Measurements from ENCODE around the gene IL1RAPL2. TPM values are rescaled to one million over a fixed set of nuclear protein-coding genes. Genes with fewer than 3 reads are reported as not detected.

IL1RAPL2 gene
- total and polyA plus RNA-seq, 2 donors = 0.24 to 3.3 TPM

GRCh38 chrX:105269386-105269785, 703.4 kb downstream of the IL1RAPL2 start:
- no peaks in the 10 kb centered on the region for H3K4me1 ChIP-seq (ENCODE audit: insufficient read depth)
- H3K36me3 ChIP-seq (ENCODE audit: insufficient read depth) = no peaks in the 10 kb centered on the region
- H3K27ac ChIP-seq (ENCODE audit: low read depth) = no peak overlapping the region
- DNase-seq (ENCODE audit: extremely low spot score) = no peak
- 95% methylated on average over 2 of the region's 2 CpGs for WGBS
- H3K4me3 ChIP-seq (ENCODE audit: low read depth, low read length) = no peak overlapping the region

- Histone ChIP-seq H3K36me3 (ENCODE audit: insufficient read depth) (no peaks in the 10 kb centered on the region), H3K27ac (ENCODE audit: low read depth) (no peak overlapping the region), H3K4me1 (ENCODE audit: insufficient read depth) (no peaks in the 10 kb centered on the region), H3K4me3 (ENCODE audit: low read depth, low read length) (no peak overlapping the region)
- WGBS = 73% methylated on average over 1 of the region's 1 CpG
- DNase-seq (ENCODE audit: extremely low spot score) = no peak
These were observed 707.3 kb downstream of the IL1RAPL2 start for GRCh38 chrX:105273326-105273725.

DNA sequence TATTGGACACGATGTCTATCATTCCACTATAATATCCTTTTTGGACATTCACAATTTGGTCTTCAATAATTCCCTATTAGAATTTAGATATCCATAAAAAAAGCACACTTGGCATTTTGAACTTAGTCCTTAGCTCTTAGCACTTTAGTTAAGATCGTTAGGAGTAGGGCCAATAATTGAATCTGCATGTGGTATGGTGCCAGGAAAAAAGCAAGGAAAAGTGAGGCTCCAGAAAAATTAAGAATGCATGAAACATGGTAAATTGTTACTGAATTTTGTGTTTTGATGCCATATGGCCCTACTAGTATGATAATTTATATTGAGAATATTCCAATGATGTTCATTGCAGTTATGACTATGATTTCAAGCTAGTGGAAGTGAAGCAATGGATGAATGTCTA, 708.1 kb downstream of the IL1RAPL2 start:
- Histone ChIP-seq H3K4me1 (ENCODE audit: insufficient read depth) (no peaks in the 10 kb centered on the region), H3K36me3 (ENCODE audit: insufficient read depth) (no peaks in the 10 kb centered on the region), H3K27ac (ENCODE audit: low read depth) (no peak overlapping the region), H3K4me3 (ENCODE audit: low read depth, low read length) (no peak overlapping the region)
- no peak for DNase-seq (ENCODE audit: extremely low spot score)
- 91% methylated on average over 2 of the region's 2 CpGs for WGBS

GRCh38 chrX:105277132-105277531, 711.1 kb downstream of the IL1RAPL2 start:
- WGBS = 91% methylated on average over 1 of the region's 1 CpG
- no peak for DNase-seq (ENCODE audit: extremely low spot score)
- Histone ChIP-seq H3K4me1 (ENCODE audit: insufficient read depth) (no peaks in the 10 kb centered on the region), H3K27ac (ENCODE audit: low read depth) (no peak overlapping the region), H3K4me3 (ENCODE audit: low read depth, low read length) (no peak overlapping the region), H3K36me3 (ENCODE audit: insufficient read depth) (no peaks in the 10 kb centered on the region)

GRCh38 chrX:105282077-105282476, 716.1 kb downstream of the IL1RAPL2 start:
- Histone ChIP-seq H3K27ac (ENCODE audit: low read depth) (no peak overlapping the region), H3K36me3 (ENCODE audit: insufficient read depth) (no peaks in the 10 kb centered on the region), H3K4me3 (ENCODE audit: low read depth, low read length) (no peak overlapping the region), H3K4me1 (ENCODE audit: insufficient read depth) (no peaks in the 10 kb centered on the region)
- DNase-seq (ENCODE audit: extremely low spot score) = no peak
- WGBS = 48% methylated on average over 1 of the region's 1 CpG

DNA sequence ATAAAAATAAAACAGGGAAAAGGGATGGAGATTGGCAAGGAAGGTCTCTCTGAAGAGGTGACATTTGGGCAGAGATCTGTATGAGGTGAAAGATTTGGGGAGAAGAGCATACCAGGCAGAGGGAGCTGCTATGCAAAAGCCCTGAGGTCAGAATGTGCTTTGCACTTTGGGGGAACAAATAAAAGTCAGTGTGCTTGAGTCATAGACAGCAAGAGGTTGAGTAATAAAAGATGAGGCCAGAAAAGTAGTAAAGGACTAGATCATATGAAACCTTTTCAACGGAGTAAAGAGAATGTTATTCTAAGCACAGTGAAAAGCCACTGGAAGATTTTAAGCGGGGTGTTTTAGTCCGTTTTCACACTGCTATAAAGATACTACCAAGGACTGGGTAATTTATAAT, 731.0 kb downstream of the IL1RAPL2 start:
- Histone ChIP-seq H3K4me1 (ENCODE audit: insufficient read depth) (no peaks in the 10 kb centered on the region), H3K27ac (ENCODE audit: low read depth) (no peak overlapping the region), H3K36me3 (ENCODE audit: insufficient read depth) (no peaks in the 10 kb centered on the region), H3K4me3 (ENCODE audit: low read depth, low read length) (no peak overlapping the region)
- WGBS = 68% methylated on average over 3 of the region's 3 CpGs
- no peak for DNase-seq (ENCODE audit: extremely low spot score)

DNA sequence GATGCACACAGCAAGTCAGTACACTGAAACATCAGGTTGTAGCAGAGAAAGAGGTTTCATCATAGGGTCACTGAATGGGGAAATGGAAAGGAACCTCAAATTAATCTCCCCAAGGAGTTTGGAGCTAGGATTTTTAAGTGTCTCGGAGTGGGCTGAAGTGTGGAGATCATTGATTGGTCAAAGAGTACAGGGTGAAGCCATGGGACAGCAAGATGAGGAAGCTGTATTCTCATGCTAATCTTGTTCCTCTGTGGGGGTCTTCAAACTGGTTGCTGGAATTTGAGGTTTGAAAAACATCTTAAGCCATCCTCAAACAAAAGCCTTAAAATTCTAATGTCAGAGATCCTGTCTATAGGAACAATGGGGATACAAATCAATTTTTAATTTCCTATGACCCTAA, 733.3 kb downstream of the IL1RAPL2 start:
- no peak for DNase-seq (ENCODE audit: extremely low spot score)
- 93% methylated on average over 1 of the region's 1 CpG for WGBS

DNA sequence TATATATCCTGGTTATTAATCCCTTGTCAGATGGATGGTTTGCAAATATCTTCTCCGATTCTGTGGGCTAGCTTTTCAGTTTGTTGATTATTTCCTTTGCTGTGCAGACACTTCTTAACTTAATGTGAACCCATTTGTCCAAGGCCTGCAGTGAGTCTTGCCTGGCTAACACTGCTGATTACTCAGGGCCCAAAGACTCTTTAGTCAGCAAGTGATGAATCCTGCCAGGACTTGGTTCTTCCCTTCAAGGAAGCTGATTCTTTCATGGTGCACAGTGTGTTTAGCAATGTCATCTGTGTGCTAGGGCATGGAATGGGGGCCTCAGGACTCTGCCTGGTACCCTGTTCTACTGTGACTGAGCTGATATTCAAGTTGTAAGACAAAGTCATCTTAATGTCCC, 736.2 kb downstream of the IL1RAPL2 start:
- no peak overlapping the region for H3K4me3 ChIP-seq (ENCODE audit: low read depth, low read length)
- 96% methylated on average over 1 of the region's 1 CpG for WGBS
- H3K4me1 ChIP-seq (ENCODE audit: insufficient read depth) = no peaks in the 10 kb centered on the region
- H3K36me3 ChIP-seq (ENCODE audit: insufficient read depth) = no peaks in the 10 kb centered on the region
- DNase-seq (ENCODE audit: extremely low spot score) = no peak
- H3K27ac ChIP-seq (ENCODE audit: low read depth) = no peak overlapping the region

More for the DNA sequence above, 733.3 kb downstream of the IL1RAPL2 start:
- no peak overlapping the region for H3K4me3 ChIP-seq (ENCODE audit: low read depth, low read length)
- no peak overlapping the region for H3K27ac ChIP-seq (ENCODE audit: low read depth)
- no peaks in the 10 kb centered on the region for H3K4me1 ChIP-seq (ENCODE audit: insufficient read depth)
- H3K36me3 ChIP-seq (ENCODE audit: insufficient read depth) = no peaks in the 10 kb centered on the region

DNA sequence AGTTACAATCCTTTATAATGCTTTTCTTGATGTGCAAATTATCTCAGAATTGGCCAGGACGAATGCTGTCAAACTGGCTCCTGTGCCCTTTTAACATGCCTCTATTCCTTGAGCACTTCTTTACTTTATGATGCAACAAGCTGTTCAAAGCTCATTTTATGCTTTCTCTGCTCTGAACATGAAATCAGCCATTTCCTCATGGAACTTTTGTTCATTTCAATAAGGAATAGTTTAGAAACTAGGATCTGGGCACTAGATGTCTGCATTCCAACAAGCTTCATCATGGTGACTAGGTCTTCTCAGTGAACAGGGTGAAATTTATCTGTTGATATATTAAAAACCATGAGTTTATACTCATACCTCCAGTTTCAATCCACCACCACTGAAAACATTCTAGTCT, 741.8 kb downstream of the IL1RAPL2 start:
- 71% methylated on average over 1 of the region's 1 CpG for WGBS
- Histone ChIP-seq H3K4me3 (ENCODE audit: low read depth, low read length) (no peak overlapping the region), H3K27ac (ENCODE audit: low read depth) (no peak overlapping the region), H3K36me3 (ENCODE audit: insufficient read depth) (no peaks in the 10 kb centered on the region), H3K4me1 (ENCODE audit: insufficient read depth) (no peaks in the 10 kb centered on the region)
- no peak for DNase-seq (ENCODE audit: extremely low spot score)

- Histone ChIP-seq H3K4me3 (ENCODE audit: low read depth, low read length) (no peak overlapping the region), H3K36me3 (ENCODE audit: insufficient read depth) (no peaks in the 10 kb centered on the region), H3K27ac (ENCODE audit: low read depth) (no peak overlapping the region), H3K4me1 (ENCODE audit: insufficient read depth) (no peaks in the 10 kb centered on the region)
- no peak for DNase-seq (ENCODE audit: extremely low spot score)
- 50% methylated on average over 1 of the region's 1 CpG for WGBS
These were observed 747.6 kb downstream of the IL1RAPL2 start for GRCh38 chrX:105313596-105313995.

DNA sequence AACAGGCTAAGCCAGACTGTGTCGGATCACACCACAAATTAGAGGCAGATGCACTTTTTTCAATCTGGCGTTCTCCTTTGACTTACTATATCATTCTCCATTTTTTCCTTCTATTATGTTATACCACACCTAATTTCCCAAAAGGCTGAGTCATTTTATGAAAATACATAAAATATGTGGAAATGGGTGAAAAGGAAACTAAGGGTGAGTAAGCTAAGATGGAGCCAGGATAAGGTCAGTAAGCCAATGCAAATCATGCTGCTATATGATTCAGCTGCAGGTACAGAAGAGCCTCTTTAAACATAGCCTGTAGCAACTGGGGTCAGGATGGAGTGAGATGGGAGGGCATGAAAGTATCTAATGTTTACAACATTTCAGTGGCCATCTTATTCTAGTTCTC, 748.5 kb downstream of the IL1RAPL2 start:
- 84% methylated on average over 2 of the region's 2 CpGs for WGBS

GRCh38 chrX:105315248-105315647, 749.2 kb downstream of the IL1RAPL2 start:
- 86% methylated on average over 1 of the region's 1 CpG for WGBS
- H3K4me3 ChIP-seq (ENCODE audit: low read depth, low read length) = no peak overlapping the region
- no peak for DNase-seq (ENCODE audit: extremely low spot score)
- no peaks in the 10 kb centered on the region for H3K4me1 ChIP-seq (ENCODE audit: insufficient read depth)
- no peak overlapping the region for H3K27ac ChIP-seq (ENCODE audit: low read depth)
- no peaks in the 10 kb centered on the region for H3K36me3 ChIP-seq (ENCODE audit: insufficient read depth)

More for the DNA sequence above, 748.5 kb downstream of the IL1RAPL2 start:
- no peaks in the 10 kb centered on the region for H3K36me3 ChIP-seq (ENCODE audit: insufficient read depth)
- no peak overlapping the region for H3K27ac ChIP-seq (ENCODE audit: low read depth)
- no peaks in the 10 kb centered on the region for H3K4me1 ChIP-seq (ENCODE audit: insufficient read depth)
- no peak for DNase-seq (ENCODE audit: extremely low spot score)
- H3K4me3 ChIP-seq (ENCODE audit: low read depth, low read length) = no peak overlapping the region

DNA sequence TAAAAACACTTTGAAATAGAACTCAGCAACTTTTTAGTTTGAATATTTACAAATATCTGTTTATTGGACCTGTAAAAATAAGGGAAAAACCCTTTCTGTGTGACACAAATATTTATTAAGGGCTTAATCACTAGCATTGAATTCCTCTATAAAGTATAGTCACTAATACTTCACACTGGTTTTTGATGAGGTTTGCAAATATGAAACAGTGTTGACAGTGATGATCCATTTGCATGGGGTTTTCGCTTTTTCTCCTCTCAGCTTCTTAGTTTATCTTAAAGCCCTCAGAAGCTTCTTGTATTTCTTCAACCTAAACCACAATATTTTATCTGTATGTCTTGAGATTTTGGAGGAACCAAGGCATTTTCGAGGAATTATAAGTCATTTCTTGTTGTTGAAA, 751.1 kb downstream of the IL1RAPL2 start:
- no peak for DNase-seq (ENCODE audit: extremely low spot score)
- Histone ChIP-seq H3K4me3 (ENCODE audit: low read depth, low read length) (no peak overlapping the region), H3K4me1 (ENCODE audit: insufficient read depth) (no peaks in the 10 kb centered on the region), H3K27ac (ENCODE audit: low read depth) (no peak overlapping the region), H3K36me3 (ENCODE audit: insufficient read depth) (no peaks in the 10 kb centered on the region)
- 74% methylated on average over 2 of the region's 2 CpGs for WGBS

DNA sequence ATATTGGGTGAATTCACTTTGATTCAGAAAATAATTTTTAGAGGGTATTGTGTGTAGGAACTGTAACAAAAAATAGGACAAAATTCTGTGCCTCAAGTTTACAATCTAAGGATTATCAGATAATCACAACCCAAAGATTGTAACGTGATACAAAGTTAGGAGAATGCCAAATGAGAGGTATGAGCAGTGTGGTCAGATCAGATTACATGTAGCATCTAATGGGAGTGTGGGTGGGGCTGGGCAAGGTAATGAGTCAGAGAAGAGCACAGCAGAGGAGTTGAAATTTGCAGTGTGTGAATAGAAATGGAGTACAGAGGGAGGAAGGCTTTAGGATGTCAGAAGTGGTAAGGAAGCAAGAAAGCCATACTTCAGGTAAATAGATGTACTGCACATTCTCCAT, 757.9 kb downstream of the IL1RAPL2 start:
- no peaks in the 10 kb centered on the region for H3K4me1 ChIP-seq (ENCODE audit: insufficient read depth)
- H3K27ac ChIP-seq (ENCODE audit: low read depth) = no peak overlapping the region
- H3K36me3 ChIP-seq (ENCODE audit: insufficient read depth) = no peaks in the 10 kb centered on the region
- no peak overlapping the region for H3K4me3 ChIP-seq (ENCODE audit: low read depth, low read length)
- no peak for DNase-seq (ENCODE audit: extremely low spot score)
- WGBS = 30% methylated on average over 1 of the region's 1 CpG

DNA sequence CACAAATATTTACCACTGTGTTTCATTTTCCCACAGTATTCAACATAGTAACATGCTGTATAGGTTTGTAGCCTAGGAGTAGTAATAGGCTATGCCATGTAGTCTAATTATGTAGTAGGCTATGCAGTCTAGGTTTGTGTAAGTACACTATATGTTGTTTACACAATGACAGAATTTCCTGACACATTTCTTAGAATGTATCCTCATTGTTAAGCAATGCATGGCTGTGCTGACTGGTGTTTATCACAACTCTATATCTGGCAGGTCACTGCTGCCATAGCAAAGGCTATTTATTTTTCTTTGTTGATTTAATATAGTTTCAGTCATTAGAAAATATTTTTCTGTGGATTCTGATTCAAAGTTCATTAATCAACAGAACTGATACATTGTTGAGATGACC, 762.8 kb downstream of the IL1RAPL2 start:
- no peak overlapping the region for H3K27ac ChIP-seq (ENCODE audit: low read depth)
- H3K4me3 ChIP-seq (ENCODE audit: low read depth, low read length) = no peak overlapping the region
- no peaks in the 10 kb centered on the region for H3K4me1 ChIP-seq (ENCODE audit: insufficient read depth)
- no peak for DNase-seq (ENCODE audit: extremely low spot score)
- H3K36me3 ChIP-seq (ENCODE audit: insufficient read depth) = no peaks in the 10 kb centered on the region

Measured in urinary bladder (tissue), 4 donors.